ENCODE measurements around the gene UPK2. TPM values are rescaled to one million over a fixed set of nuclear protein-coding genes. Genes with fewer than 3 reads are reported as not detected.

UPK2 gene
- polyA plus RNA-seq, 2 of the 4 experiments (the other 2 are of a cell fraction), result 0.37 to 0.92 TPM

DNA sequence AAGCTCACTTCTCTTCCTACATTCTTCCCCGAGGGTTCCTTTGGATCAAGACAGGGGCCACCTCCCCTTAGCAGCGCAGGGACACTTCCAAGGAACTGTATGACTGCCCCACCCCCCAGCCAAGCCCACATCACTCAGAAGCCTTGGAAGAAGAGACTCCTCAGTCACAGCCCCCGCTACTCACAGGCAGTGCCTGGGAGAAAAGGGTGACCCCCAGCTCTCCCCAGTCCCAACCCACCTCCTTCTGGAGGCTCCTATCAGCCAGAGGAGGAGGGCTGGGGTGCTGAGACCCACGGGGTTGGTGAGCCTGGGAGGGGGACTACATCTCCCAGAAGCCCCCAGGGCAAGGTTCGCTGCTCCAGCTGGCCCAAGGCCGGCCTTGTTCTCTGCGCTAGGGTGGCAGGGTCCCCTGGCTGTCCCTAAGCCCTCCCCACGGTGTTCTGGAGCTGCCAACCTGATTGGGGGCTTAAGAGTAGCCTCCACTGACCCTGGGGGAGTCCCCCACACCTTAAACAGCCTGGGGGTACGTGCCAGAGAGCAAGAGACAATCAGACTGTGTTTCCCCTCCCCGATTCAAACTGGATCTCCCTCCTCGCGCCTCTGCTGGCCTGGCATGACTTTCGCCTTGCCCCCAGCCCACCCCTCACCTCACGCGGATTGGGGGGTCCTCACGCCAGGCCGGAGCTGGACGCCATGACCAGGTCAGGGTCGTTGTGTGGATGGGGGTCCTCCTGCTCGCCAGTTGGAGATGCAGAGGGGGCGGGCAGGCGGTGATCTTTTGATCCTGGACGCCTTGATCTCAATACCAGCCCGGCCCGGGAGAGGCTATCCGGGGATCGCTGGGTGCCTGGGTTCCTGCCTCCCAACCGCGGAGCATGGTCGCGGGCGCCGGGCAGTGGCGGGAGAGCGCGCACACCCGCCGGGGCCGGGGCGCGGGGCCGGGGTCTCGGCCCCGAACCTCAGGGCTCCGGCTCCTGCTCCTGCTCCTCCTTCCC lies 31.2 kb upstream of the UPK2 start:
- CTCF ChIA-PET, result interaction anchor here (0.6 to 4.6 kb wide), 5 partner anchors 36 to 236 kb away, joined by 3 to 16 read pairs (median 3); partner anchors contain the start of gene DDX6
- FAIRE-seq, result no peak
- Histone ChIP-seq H3K27ac (peak overlapping the region; percentile 98 to 100), H3K9me3 (no peaks in the 10 kb centered on the region), H3K4me3 (peak overlapping the region; percentile 62), H3K4me1 (peaks cover 23% of the 10 kb centered on the region), H3K4me2 (peak overlapping the region; percentile 100)
- TF ChIP-seq, protein P1, sequence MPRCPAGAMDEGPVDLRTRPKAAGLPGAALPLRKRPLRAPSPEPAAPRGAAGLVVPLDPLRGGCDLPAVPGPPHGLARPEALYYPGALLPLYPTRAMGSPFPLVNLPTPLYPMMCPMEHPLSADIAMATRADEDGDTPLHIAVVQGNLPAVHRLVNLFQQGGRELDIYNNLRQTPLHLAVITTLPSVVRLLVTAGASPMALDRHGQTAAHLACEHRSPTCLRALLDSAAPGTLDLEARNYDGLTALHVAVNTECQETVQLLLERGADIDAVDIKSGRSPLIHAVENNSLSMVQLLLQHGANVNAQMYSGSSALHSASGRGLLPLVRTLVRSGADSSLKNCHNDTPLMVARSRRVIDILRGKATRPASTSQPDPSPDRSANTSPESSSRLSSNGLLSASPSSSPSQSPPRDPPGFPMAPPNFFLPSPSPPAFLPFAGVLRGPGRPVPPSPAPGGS (IDR thresholded peaks at IDR 0.05), result no peak
- TF ChIP-seq, protein P2, sequence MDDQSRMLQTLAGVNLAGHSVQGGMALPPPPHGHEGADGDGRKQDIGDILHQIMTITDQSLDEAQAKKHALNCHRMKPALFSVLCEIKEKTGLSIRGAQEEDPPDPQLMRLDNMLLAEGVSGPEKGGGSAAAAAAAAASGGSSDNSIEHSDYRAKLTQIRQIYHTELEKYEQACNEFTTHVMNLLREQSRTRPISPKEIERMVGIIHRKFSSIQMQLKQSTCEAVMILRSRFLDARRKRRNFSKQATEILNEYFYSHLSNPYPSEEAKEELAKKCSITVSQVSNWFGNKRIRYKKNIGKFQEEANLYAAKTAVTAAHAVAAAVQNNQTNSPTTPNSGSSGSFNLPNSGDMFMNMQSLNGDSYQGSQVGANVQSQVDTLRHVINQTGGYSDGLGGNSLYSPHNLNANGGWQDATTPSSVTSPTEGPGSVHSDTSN (IDR thresholded peaks at IDR 0.05), result peak; percentile 33; the same call in 1 of the 2 replicates
- TF ChIP-seq CEBPB (IDR thresholded peaks at IDR 0.05) (no peak), JUN (IDR thresholded peaks at IDR 0.05) (peak in 1 of 2 experiments; percentile 9; a peak in 1 of 5 replicates)
- peak in 1 of 2 experiments; percentile 49 for DNase-seq (ENCODE audit: low read depth in 1 of 2, low spot score in 1 of 2)
- ATAC-seq, result no peak
- POLR2A ChIA-PET, result interaction anchor here (1.0 to 2.3 kb wide), 3 partner anchors 14 to 132 kb away, joined by 4 to 53 read pairs (median 6); no protein-coding TSS in a partner anchor
- 0% methylated on average over 5 of the region's 45 CpGs for WGBS (ENCODE audit: missing lambda C conversion rate)

DNA sequence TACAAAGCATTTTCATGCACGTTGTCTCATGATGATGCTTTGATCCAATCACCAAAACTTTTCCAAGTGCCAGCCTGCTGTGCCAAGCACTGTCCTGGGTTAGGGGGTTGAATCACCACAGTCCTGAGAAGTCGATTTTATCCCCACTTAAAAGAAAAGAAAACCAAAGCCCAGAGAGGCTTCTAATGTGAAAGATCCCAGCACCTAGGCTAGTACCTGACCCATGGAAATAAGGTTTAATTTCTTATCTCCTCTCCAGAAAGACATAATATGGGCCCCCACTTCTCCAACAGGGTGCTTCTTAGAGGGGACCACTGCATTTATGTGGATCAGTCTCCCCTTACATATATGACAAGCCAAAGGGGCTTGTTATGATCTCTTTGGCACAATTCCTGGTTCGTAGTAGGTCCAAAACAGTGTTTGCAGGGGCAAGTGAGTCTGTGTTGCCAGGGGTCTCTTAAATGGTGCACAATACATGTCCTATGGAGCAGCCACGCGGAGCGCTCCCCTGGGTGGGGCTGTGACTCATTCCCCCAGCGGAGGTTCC lies 28.5 kb upstream of the UPK2 start:
- TF ChIP-seq HOXB5 (CRISPR knock-in tag; IDR thresholded peaks at IDR 0.05) (no peak), JUN (IDR thresholded peaks at IDR 0.05) (0 out of 5 replicates have a peak, but pooled peaks of 1 of the 2 experiments have one; percentile 18), FOSL2 (IDR thresholded peaks at IDR 0.05) (0 out of 2 replicates have a peak, but pooled peaks have one; percentile 11), FOSL2 (CRISPR knock-in tag; IDR thresholded peaks at IDR 0.05) (no peak; the same call in none of the 2 replicates)
- no peak for ATAC-seq
- WGBS (ENCODE audit: missing lambda C conversion rate), result 0% methylated on average over 5 of the region's 7 CpGs

DNA sequence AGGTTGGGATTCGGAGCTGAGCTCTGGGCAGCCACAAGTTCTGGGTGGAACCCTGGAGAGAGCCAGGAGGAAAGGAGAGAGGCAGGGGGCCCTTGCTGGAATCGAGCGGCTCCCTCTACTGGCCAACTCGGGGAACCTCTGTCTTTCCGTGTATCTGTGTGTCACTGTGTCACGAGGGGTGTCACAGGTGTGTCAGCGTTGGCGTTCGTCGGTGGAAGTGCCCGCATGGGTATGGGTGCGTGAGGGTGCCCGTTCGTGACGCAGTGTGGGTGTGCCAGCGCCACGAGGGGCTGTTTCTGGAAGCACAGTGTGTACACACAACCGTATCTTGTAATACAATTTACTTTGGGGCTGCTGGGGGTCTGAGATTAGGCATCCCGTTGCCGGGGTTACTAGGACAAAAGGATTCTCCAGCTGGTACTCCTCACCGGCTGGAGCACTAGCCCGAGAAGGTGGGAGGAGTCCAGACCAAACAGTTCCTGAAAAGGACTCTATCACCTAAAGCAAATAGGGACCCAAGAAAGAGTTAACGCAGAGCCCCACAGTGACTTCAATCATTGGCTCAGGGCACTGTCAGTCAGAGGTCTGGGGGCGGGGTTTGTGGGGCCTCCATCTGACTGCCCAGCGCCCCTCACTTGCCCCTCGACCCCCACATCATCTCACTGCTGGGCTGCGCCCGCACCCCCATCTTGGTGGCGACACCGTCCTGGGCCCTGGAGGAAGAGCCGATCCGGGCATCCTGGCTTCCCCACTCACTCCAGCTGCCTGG lies 27.8 kb upstream of the UPK2 start:
- H3K27ac ChIP-seq, result peak overlapping the region; percentile 98 to 100
- POLR2A ChIA-PET, result interaction anchor here (0.6 to 1.7 kb wide), 5 partner anchors 16 to 137 kb away, joined by 4 to 10 read pairs (median 7); partner anchors contain the start of gene DDX6
- CTCF ChIA-PET, result interaction anchor here (0.6 to 6.6 kb wide), 18 partner anchors 8 to 318 kb away, joined by 3 to 55 read pairs (median 4); partner anchors contain the start of genes DDX6 and UPK2
- ATAC-seq, result peak; percentile 65 to 78
- no peak for FAIRE-seq
- peak overlapping the region; percentile 94 for H3K4me3 ChIP-seq
- H3K4me1 ChIP-seq, result peaks cover 27% of the 10 kb centered on the region
- DNase-seq (ENCODE audit: low read depth in 1 of 2, low spot score in 1 of 2), result peak; percentile 91 to 93
- H3K4me2 ChIP-seq, result peak overlapping the region; percentile 100
- H3K9me3 ChIP-seq, result no peaks in the 10 kb centered on the region
- WGBS (ENCODE audit: missing lambda C conversion rate), result 0% methylated on average over 19 of the region's 32 CpGs
- no peak for TF ChIP-seq JUNB (IDR thresholded peaks at IDR 0.05)
- TF ChIP-seq CEBPB (IDR thresholded peaks at IDR 0.05), result no peak
- TF ChIP-seq, protein P2 (IDR thresholded peaks at IDR 0.05), result peak; percentile 96
- TF ChIP-seq, protein P3, sequence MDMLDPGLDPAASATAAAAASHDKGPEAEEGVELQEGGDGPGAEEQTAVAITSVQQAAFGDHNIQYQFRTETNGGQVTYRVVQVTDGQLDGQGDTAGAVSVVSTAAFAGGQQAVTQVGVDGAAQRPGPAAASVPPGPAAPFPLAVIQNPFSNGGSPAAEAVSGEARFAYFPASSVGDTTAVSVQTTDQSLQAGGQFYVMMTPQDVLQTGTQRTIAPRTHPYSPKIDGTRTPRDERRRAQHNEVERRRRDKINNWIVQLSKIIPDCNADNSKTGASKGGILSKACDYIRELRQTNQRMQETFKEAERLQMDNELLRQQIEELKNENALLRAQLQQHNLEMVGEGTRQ (IDR thresholded peaks at IDR 0.05), result peak; percentile 75
- TF ChIP-seq KDM5A (IDR thresholded peaks at IDR 0.05), result 0 out of 2 replicates have a peak, but pooled peaks have one; percentile 13
- TF ChIP-seq FOSL2 (IDR thresholded peaks at IDR 0.05), result 0 out of 2 replicates have a peak, but pooled peaks have one; percentile 7
- peak; percentile 83; the same call in 1 of the 2 replicates for TF ChIP-seq FOSL2 (CRISPR knock-in tag; IDR thresholded peaks at IDR 0.05)
- TF ChIP-seq, protein P4, sequence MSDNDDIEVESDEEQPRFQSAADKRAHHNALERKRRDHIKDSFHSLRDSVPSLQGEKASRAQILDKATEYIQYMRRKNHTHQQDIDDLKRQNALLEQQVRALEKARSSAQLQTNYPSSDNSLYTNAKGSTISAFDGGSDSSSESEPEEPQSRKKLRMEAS (IDR thresholded peaks at IDR 0.05), result peak; percentile 62; the same call in 1 of the 2 replicates
- TF ChIP-seq RAD21 (conservative IDR thresholded peaks at IDR 0.05 in 1 of 2, IDR thresholded peaks at IDR 0.05 in 1 of 2), result peak; percentile 79 to 83
- TF ChIP-seq, protein P5, sequence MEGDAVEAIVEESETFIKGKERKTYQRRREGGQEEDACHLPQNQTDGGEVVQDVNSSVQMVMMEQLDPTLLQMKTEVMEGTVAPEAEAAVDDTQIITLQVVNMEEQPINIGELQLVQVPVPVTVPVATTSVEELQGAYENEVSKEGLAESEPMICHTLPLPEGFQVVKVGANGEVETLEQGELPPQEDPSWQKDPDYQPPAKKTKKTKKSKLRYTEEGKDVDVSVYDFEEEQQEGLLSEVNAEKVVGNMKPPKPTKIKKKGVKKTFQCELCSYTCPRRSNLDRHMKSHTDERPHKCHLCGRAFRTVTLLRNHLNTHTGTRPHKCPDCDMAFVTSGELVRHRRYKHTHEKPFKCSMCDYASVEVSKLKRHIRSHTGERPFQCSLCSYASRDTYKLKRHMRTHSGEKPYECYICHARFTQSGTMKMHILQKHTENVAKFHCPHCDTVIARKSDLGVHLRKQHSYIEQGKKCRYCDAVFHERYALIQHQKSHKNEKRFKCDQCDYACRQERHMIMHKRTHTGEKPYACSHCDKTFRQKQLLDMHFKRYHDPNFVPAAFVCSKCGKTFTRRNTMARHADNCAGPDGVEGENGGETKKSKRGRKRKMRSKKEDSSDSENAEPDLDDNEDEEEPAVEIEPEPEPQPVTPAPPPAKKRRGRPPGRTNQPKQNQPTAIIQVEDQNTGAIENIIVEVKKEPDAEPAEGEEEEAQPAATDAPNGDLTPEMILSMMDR (IDR thresholded peaks at IDR 0.05), result peak; percentile 74
- no peak for TF ChIP-seq KDM1A (IDR thresholded peaks at IDR 0.05; ENCODE audit: low read depth)
- TF ChIP-seq EP300 (IDR thresholded peaks at IDR 0.05), result peak in 1 of 2 experiments; percentile 38; a peak in 1 of 5 replicates
- TF ChIP-seq JUN (IDR thresholded peaks at IDR 0.05), result peak in 1 of 2 experiments; percentile 57; a peak in 3 of 5 replicates
- 0 out of 2 replicates have a peak, but pooled peaks have one; percentile 39 for TF ChIP-seq HDAC2 (IDR thresholded peaks at IDR 0.05)
- TF ChIP-seq SMC3 (IDR thresholded peaks at IDR 0.05), result peak; percentile 82

More for the DNA sequence above, 28.5 kb upstream of the UPK2 start:
- Histone ChIP-seq H3K4me2 (peak overlapping the region; percentile 100), H3K9me3 (no peaks in the 10 kb centered on the region), H3K4me1 (peaks cover 23% of the 10 kb centered on the region), H3K4me3 (peak overlapping the region; percentile 94), H3K27ac (peak overlapping the region; percentile 98 to 100)
- DNase-seq (ENCODE audit: low read depth in 1 of 2, low spot score in 1 of 2) (no peak), FAIRE-seq (no peak)
- ChIA-PET CTCF (interaction anchor here (0.6 to 6.6 kb wide), 15 partner anchors 9 to 317 kb away, joined by 3 to 55 read pairs (median 3); partner anchors contain the start of genes DDX6 and UPK2), POLR2A (interaction anchor here (0.9 to 1.7 kb wide), 4 partner anchors 15 to 137 kb away, joined by 4 to 10 read pairs (median 8); partner anchors contain the start of gene DDX6)

Measured in A549 (cell line).